IPS-18c (cell line): Measurements from ENCODE around the gene NDEL1.

Source experiments
- H3K4me3 ChIP-seq: 2 replicates; pipeline ENCODE4 v1.7.0; 2013; ENCODE audit warnings: low read depth, mild to moderate bottlenecking, low read length, moderate library complexity; ENCODE audit not compliant: insufficient read depth
- H3K9me3 ChIP-seq: one replicate; pipeline ENCODE4 v1.6.1; 2013; ENCODE audit warnings: mild to moderate bottlenecking, low read length, moderate library complexity; ENCODE audit not compliant: control insufficient read depth, insufficient read depth

The NDEL1 gene

GRCh38 chr17:8503368-8503767, 67.7 kb downstream of the NDEL1 start:
- Histone ChIP-seq H3K4me3 (no peak overlapping the region), H3K9me3 (no peaks in the 10 kb centered on the region)

- H3K9me3 ChIP-seq = no peaks in the 10 kb centered on the region
- H3K4me3 ChIP-seq = no peak overlapping the region
These were observed 68.1 kb downstream of the NDEL1 start for GRCh38 chr17:8503807-8504206.

GRCh38 chr17:8504460-8505207, 69.0 kb downstream of the NDEL1 start:
- H3K9me3 ChIP-seq = no peaks in the 10 kb centered on the region
- H3K4me3 ChIP-seq = no peak overlapping the region

GRCh38 chr17:8506145-8506544, 70.5 kb downstream of the NDEL1 start:
- no peaks in the 10 kb centered on the region for H3K9me3 ChIP-seq
- H3K4me3 ChIP-seq = no peak overlapping the region

- Histone ChIP-seq H3K9me3 (no peaks in the 10 kb centered on the region), H3K4me3 (no peak overlapping the region)
These were observed 79.1 kb downstream of the NDEL1 start for GRCh38 chr17:8514801-8515200.
